Measurements from ENCODE around the gene NR3C2.

NR3C2 gene

DNA sequence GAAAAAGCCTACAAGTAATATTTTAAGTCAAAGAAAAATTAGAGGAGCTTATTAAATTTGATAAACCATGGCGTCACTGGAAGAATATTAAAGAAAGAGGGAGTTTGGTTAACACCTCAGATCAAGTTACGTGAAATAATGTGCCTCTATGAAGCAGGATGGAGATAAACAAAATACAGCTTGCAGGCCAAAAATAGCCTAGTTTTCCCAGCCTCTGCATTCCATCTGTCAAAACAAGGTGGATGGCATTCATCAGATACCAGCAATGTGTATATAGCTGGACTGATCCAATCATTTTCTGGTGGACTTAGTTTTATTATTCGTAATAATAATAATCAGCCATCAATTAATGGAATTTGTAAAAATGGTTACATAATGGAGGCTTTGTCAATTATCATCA is 230.7 kb downstream of the NR3C2 start:
- POLR2A ChIA-PET: no interaction called here
- WGBS (ENCODE audit: insufficient coverage): 75% methylated on average over 2 of the region's 3 CpGs
- Histone ChIP-seq H3K27me3 (replicated peaks in 2 of 5; ENCODE audit: control insufficient read depth in 4 of 5, insufficient read depth in 5 of 5, low read length in 4 of 5) (no peaks in the 10 kb centered on the region), H3K9me3 (ENCODE audit: control extremely low read depth in 1 of 5, control insufficient read depth in 4 of 5, insufficient read depth in 2 of 5, low read depth in 1 of 5, low read length in 4 of 5) (no peaks in the 10 kb centered on the region), H3K4me1 (ENCODE audit: control extremely low read depth in 1 of 4, control insufficient read depth in 4 of 4, insufficient read depth in 4 of 4, low read length in 3 of 4) (no peaks in the 10 kb centered on the region), H3K36me3 (ENCODE audit: control insufficient read depth in 4 of 4, insufficient read depth in 4 of 4, low read length in 3 of 4) (no peaks in the 10 kb centered on the region), H3K4me3 (ENCODE audit: control insufficient read depth in 1 of 7, extremely low read depth in 1 of 7, insufficient read depth in 4 of 7, low read depth in 2 of 7, low read length in 6 of 7) (no peak overlapping the region), H3K27ac (ENCODE audit: insufficient read depth in 1 of 2, low read depth in 1 of 2, low read length in 2 of 2, poor library complexity in 1 of 2, severe bottlenecking in 2 of 2) (no peak overlapping the region)
- DNase-seq: no peak
- CTCF ChIA-PET: no interaction called here

DNA sequence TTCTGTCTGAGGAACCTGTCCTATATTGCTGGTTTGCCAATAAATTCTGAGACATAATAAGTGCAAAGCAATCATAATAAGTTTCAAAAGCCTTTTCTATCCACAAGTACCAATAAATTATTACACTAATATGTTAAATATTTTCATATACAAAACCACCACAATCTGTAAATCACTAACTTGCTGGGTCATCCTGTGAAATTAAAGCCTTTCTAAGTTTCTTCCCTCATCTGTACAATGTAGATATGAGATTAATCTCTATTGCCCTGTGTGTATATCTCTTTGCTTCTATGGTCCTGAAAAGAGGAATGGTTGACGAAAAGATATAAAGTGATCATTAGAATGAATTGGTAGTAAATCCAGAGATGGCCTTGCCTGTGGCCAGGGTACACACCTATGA is 231.6 kb downstream of the NR3C2 start:
- DNase-seq: no peak
- H3K27me3 ChIP-seq (replicated peaks in 2 of 5; ENCODE audit: control insufficient read depth in 4 of 5, insufficient read depth in 5 of 5, low read length in 4 of 5): no peaks in the 10 kb centered on the region
- ChIA-PET POLR2A (no interaction called here), CTCF (no interaction called here)
- no CpG with 5 or more reads among the region's 1 CpG for WGBS (ENCODE audit: insufficient coverage)
- no peak overlapping the region for H3K27ac ChIP-seq (ENCODE audit: insufficient read depth in 1 of 2, low read depth in 1 of 2, low read length in 2 of 2, poor library complexity in 1 of 2, severe bottlenecking in 2 of 2)
- no peaks in the 10 kb centered on the region for H3K9me3 ChIP-seq (ENCODE audit: control extremely low read depth in 1 of 5, control insufficient read depth in 4 of 5, insufficient read depth in 2 of 5, low read depth in 1 of 5, low read length in 4 of 5)
- no peaks in the 10 kb centered on the region for H3K4me1 ChIP-seq (ENCODE audit: control extremely low read depth in 1 of 4, control insufficient read depth in 4 of 4, insufficient read depth in 4 of 4, low read length in 3 of 4)
- H3K36me3 ChIP-seq (ENCODE audit: control insufficient read depth in 4 of 4, insufficient read depth in 4 of 4, low read length in 3 of 4): no peaks in the 10 kb centered on the region
- H3K4me3 ChIP-seq (ENCODE audit: control insufficient read depth in 1 of 7, extremely low read depth in 1 of 7, insufficient read depth in 4 of 7, low read depth in 2 of 7, low read length in 6 of 7): no peak overlapping the region

DNA sequence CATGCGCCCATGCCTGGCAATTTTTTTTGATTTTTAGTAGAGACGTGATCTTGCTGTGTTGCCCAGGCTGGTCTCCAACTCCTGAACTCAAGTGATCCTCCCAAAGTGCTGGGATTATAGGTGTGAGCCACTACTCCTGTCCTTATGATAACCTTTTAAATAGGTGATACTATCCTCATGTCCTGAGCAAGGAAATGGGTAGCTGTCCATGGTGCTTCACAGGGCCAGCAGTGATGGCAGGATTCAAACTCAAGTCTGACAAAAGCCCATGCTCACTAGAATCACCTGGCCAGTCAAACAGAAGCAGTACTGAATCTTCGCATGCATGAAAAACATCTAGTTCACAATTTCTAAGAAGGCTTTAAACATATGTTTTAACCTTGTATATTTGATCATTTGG is 235.1 kb downstream of the NR3C2 start:
- WGBS (ENCODE audit: insufficient coverage): 100% methylated on average over 2 of the region's 3 CpGs
- ChIA-PET POLR2A (no interaction called here), CTCF (no interaction called here)
- Histone ChIP-seq H3K4me1 (ENCODE audit: control extremely low read depth in 1 of 4, control insufficient read depth in 4 of 4, insufficient read depth in 4 of 4, low read length in 3 of 4) (no peaks in the 10 kb centered on the region), H3K36me3 (ENCODE audit: control insufficient read depth in 4 of 4, insufficient read depth in 4 of 4, low read length in 3 of 4) (no peaks in the 10 kb centered on the region), H3K4me3 (ENCODE audit: control insufficient read depth in 1 of 7, extremely low read depth in 1 of 7, insufficient read depth in 4 of 7, low read depth in 2 of 7, low read length in 6 of 7) (no peak overlapping the region), H3K27ac (ENCODE audit: insufficient read depth in 1 of 2, low read depth in 1 of 2, low read length in 2 of 2, poor library complexity in 1 of 2, severe bottlenecking in 2 of 2) (no peak overlapping the region), H3K27me3 (replicated peaks in 2 of 5; ENCODE audit: control insufficient read depth in 4 of 5, insufficient read depth in 5 of 5, low read length in 4 of 5) (peaks cover 0 to 2% (median 0%) of the 10 kb centered on the region in 5 experiments), H3K9me3 (ENCODE audit: control extremely low read depth in 1 of 5, control insufficient read depth in 4 of 5, insufficient read depth in 2 of 5, low read depth in 1 of 5, low read length in 4 of 5) (no peaks in the 10 kb centered on the region)
- no peak for DNase-seq

DNA sequence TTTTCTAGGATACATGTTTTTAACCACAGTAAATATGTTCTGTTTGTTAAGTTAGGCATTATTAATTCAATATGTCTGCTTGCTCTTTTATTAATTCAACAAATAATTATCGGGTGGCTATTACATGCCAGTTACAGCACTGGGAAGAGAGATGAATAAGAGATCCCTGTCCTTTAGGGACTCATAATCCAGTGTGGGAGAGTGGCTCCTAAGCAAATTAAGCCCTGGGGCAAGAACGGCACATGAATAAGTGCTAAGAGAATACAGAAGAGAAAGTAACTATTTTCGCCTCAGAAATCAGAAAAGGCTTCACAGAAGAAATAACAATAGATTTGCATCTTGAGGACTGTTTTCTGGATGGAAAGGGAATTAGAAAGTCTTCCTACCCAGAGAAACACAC is 236.7 kb downstream of the NR3C2 start:
- Histone ChIP-seq H3K4me3 (ENCODE audit: control insufficient read depth in 1 of 7, extremely low read depth in 1 of 7, insufficient read depth in 4 of 7, low read depth in 2 of 7, low read length in 6 of 7) (no peak overlapping the region), H3K27me3 (replicated peaks in 2 of 5; ENCODE audit: control insufficient read depth in 4 of 5, insufficient read depth in 5 of 5, low read length in 4 of 5) (peaks cover 0 to 2% (median 0%) of the 10 kb centered on the region in 5 experiments), H3K36me3 (ENCODE audit: control insufficient read depth in 4 of 4, insufficient read depth in 4 of 4, low read length in 3 of 4) (no peaks in the 10 kb centered on the region), H3K4me1 (ENCODE audit: control extremely low read depth in 1 of 4, control insufficient read depth in 4 of 4, insufficient read depth in 4 of 4, low read length in 3 of 4) (no peaks in the 10 kb centered on the region), H3K27ac (ENCODE audit: insufficient read depth in 1 of 2, low read depth in 1 of 2, low read length in 2 of 2, poor library complexity in 1 of 2, severe bottlenecking in 2 of 2) (no peak overlapping the region), H3K9me3 (ENCODE audit: control extremely low read depth in 1 of 5, control insufficient read depth in 4 of 5, insufficient read depth in 2 of 5, low read depth in 1 of 5, low read length in 4 of 5) (no peaks in the 10 kb centered on the region)
- POLR2A ChIA-PET: no interaction called here
- no CpG with 5 or more reads among the region's 3 CpGs for WGBS (ENCODE audit: insufficient coverage)
- CTCF ChIA-PET: no interaction called here
- no peak for DNase-seq

DNA sequence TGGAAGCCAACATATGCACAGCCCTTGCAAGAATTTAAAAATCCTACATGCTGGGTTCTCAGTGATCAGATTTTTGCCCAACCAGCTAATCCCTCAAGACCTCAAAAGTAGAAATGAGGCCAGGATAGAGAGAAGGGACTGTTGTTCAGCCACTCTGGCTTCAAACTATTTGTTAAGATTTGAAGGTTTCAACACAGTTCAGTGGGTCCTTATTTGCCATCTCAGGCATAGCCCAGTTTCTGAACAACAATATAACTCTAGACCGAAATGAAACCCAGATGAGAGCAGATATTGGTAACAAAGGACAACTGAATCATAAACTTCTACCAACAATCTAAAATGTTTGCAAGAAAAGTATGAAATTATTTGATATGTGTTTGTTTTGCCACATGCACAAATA is 237.3 kb downstream of the NR3C2 start:
- Histone ChIP-seq H3K36me3 (ENCODE audit: control insufficient read depth in 4 of 4, insufficient read depth in 4 of 4, low read length in 3 of 4) (no peaks in the 10 kb centered on the region), H3K4me1 (ENCODE audit: control extremely low read depth in 1 of 4, control insufficient read depth in 4 of 4, insufficient read depth in 4 of 4, low read length in 3 of 4) (no peaks in the 10 kb centered on the region), H3K27me3 (replicated peaks in 2 of 5; ENCODE audit: control insufficient read depth in 4 of 5, insufficient read depth in 5 of 5, low read length in 4 of 5) (peaks cover 0 to 2% (median 0%) of the 10 kb centered on the region in 5 experiments), H3K9me3 (ENCODE audit: control extremely low read depth in 1 of 5, control insufficient read depth in 4 of 5, insufficient read depth in 2 of 5, low read depth in 1 of 5, low read length in 4 of 5) (no peaks in the 10 kb centered on the region), H3K4me3 (ENCODE audit: control insufficient read depth in 1 of 7, extremely low read depth in 1 of 7, insufficient read depth in 4 of 7, low read depth in 2 of 7, low read length in 6 of 7) (no peak overlapping the region), H3K27ac (ENCODE audit: insufficient read depth in 1 of 2, low read depth in 1 of 2, low read length in 2 of 2, poor library complexity in 1 of 2, severe bottlenecking in 2 of 2) (no peak overlapping the region)
- WGBS (ENCODE audit: insufficient coverage): no CpG with 5 or more reads among the region's 1 CpG
- DNase-seq: no peak
- POLR2A ChIA-PET: no interaction called here
- CTCF ChIA-PET: no interaction called here

DNA sequence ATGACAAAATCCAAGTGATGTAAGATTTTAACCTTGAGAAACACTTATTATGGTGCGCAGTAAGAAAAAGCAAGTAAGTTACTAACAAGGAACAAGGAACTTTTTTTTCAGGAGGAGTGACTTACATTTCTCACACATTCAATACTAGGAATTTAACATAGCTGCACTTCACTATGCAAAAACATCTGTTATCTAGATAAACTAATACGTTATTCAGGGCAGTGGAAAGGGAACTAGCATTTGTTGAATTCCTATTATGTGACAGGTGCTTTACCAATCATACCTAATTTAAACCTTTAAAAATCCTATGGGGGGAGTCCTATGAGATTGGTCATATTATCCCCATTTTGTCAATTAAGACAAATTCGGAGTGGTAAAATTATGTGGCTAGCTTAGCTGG is 238.0 kb downstream of the NR3C2 start:
- no peaks in the 10 kb centered on the region for H3K4me1 ChIP-seq (ENCODE audit: control extremely low read depth in 1 of 4, control insufficient read depth in 4 of 4, insufficient read depth in 4 of 4, low read length in 3 of 4)
- POLR2A ChIA-PET: no interaction called here
- no peak overlapping the region for H3K4me3 ChIP-seq (ENCODE audit: control insufficient read depth in 1 of 7, extremely low read depth in 1 of 7, insufficient read depth in 4 of 7, low read depth in 2 of 7, low read length in 6 of 7)
- H3K36me3 ChIP-seq (ENCODE audit: control insufficient read depth in 4 of 4, insufficient read depth in 4 of 4, low read length in 3 of 4): no peaks in the 10 kb centered on the region
- DNase-seq: no peak
- peaks cover 0 to 2% (median 0%) of the 10 kb centered on the region in 5 experiments for H3K27me3 ChIP-seq (replicated peaks in 2 of 5; ENCODE audit: control insufficient read depth in 4 of 5, insufficient read depth in 5 of 5, low read length in 4 of 5)
- H3K9me3 ChIP-seq (ENCODE audit: control extremely low read depth in 1 of 5, control insufficient read depth in 4 of 5, insufficient read depth in 2 of 5, low read depth in 1 of 5, low read length in 4 of 5): no peaks in the 10 kb centered on the region
- CTCF ChIA-PET: no interaction called here
- no CpG with 5 or more reads among the region's 3 CpGs for WGBS (ENCODE audit: insufficient coverage)
- H3K27ac ChIP-seq (ENCODE audit: insufficient read depth in 1 of 2, low read depth in 1 of 2, low read length in 2 of 2, poor library complexity in 1 of 2, severe bottlenecking in 2 of 2): no peak overlapping the region

DNA sequence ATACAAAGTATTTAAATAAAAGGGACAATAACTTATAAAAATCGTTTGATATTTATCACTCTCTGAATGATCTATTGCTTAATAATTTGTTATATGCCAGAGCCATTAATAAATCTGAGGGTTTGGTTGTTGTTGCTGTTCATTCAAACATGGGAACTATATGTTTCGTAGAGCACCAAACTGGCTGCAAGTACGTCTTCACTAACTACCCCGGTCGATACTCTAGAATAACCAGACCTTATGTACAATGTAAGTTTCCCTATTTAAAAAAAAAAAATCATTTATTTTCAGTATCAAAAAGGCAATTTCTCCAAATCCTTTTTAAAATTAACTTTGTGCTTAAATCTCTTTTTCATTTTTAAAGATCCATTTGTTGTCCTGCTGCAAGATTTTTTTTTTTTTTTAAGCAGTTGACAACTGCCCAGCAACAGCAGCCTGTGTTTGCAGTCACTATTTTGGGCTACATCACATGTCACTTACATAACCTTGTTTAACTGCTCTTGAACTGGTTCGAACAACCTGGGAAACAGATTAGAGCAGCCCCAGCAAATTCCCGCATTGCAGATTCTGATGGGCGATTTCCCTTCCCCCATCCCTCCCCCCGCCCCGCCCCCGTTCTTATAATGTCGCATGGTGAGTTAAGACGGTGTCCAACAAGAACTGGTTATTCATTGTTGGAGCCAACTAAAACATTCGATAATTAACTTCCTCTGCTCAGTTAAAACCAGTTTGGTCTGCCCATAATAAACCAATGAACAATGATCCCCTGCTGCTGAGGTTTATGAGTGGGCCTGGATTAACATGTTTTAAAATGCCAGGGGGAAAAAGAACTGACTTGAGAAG is 238.9 kb downstream of the NR3C2 start:
- ChIA-PET POLR2A (no interaction called here), CTCF (no interaction called here)

More for the DNA sequence above, 238.9 kb downstream of the NR3C2 start:
- Histone ChIP-seq H3K36me3 (ENCODE audit: control insufficient read depth in 4 of 4, insufficient read depth in 4 of 4, low read length in 3 of 4) (no peaks in the 10 kb centered on the region), H3K4me3 (ENCODE audit: control insufficient read depth in 1 of 7, extremely low read depth in 1 of 7, insufficient read depth in 4 of 7, low read depth in 2 of 7, low read length in 6 of 7) (no peak overlapping the region), H3K4me1 (ENCODE audit: control extremely low read depth in 1 of 4, control insufficient read depth in 4 of 4, insufficient read depth in 4 of 4, low read length in 3 of 4) (no peaks in the 10 kb centered on the region), H3K9me3 (ENCODE audit: control extremely low read depth in 1 of 5, control insufficient read depth in 4 of 5, insufficient read depth in 2 of 5, low read depth in 1 of 5, low read length in 4 of 5) (no peaks in the 10 kb centered on the region), H3K27me3 (replicated peaks in 2 of 5; ENCODE audit: control insufficient read depth in 4 of 5, insufficient read depth in 5 of 5, low read length in 4 of 5) (peaks cover 0 to 2% (median 0%) of the 10 kb centered on the region in 5 experiments), H3K27ac (ENCODE audit: insufficient read depth in 1 of 2, low read depth in 1 of 2, low read length in 2 of 2, poor library complexity in 1 of 2, severe bottlenecking in 2 of 2) (no peak overlapping the region)
- WGBS (ENCODE audit: insufficient coverage): 62% methylated on average over 6 of the region's 14 CpGs
- DNase-seq: peak in 1 of 3 donors; percentile 24

All from common myeloid progenitor, CD34-positive (primary cell).